ENCODE results near the gene S100A12.

The S100A12 gene

GRCh38 chr1:153360592-153361479, 14.6 kb downstream of the S100A12 start:
- H3K4me3 ChIP-seq (replicated peaks in 1 of 2; ENCODE audit: low read depth in 2 of 2, low read length in 2 of 2) = no peak overlapping the region
- TF ChIP-seq CTCF (IDR thresholded peaks at IDR 0.05; ENCODE audit: low read depth, low read length) = no peak
- no peak for DNase-seq (ENCODE audit: low read depth in 2 of 2)

- TF ChIP-seq CTCF (IDR thresholded peaks at IDR 0.05; ENCODE audit: low read depth, low read length) = no peak
- H3K4me3 ChIP-seq (replicated peaks in 1 of 2; ENCODE audit: low read depth in 2 of 2, low read length in 2 of 2) = no peak overlapping the region
- DNase-seq (ENCODE audit: low read depth in 2 of 2) = no peak
These were observed 15.2 kb downstream of the S100A12 start for GRCh38 chr1:153360190-153360589.

- DNase-seq (ENCODE audit: low read depth in 2 of 2) = no peak
- H3K4me3 ChIP-seq (replicated peaks in 1 of 2; ENCODE audit: low read depth in 2 of 2, low read length in 2 of 2) = no peak overlapping the region
- TF ChIP-seq CTCF (IDR thresholded peaks at IDR 0.05; ENCODE audit: low read depth, low read length) = no peak
These were observed 16.2 kb downstream of the S100A12 start for GRCh38 chr1:153359241-153359640.

GRCh38 chr1:153358691-153358975, 16.8 kb downstream of the S100A12 start:
- no peak for DNase-seq (ENCODE audit: low read depth in 2 of 2)
- no peak for TF ChIP-seq CTCF (IDR thresholded peaks at IDR 0.05; ENCODE audit: low read depth, low read length)
- H3K4me3 ChIP-seq (replicated peaks in 1 of 2; ENCODE audit: low read depth in 2 of 2, low read length in 2 of 2) = no peak overlapping the region

GRCh38 chr1:153357853-153358690, 17.3 kb downstream of the S100A12 start, which contains the start of gene S100A9:
Gene S100A9, plus strand, starts transcription at chr1:153357854. Its CDS starts 430 bp downstream, at chr1:153358284.
- H3K4me3 ChIP-seq (replicated peaks in 1 of 2; ENCODE audit: low read depth in 2 of 2, low read length in 2 of 2) = no peak within 1 kb of the TSS
- no peak for TF ChIP-seq CTCF (IDR thresholded peaks at IDR 0.05; ENCODE audit: low read depth, low read length)
- DNase-seq (ENCODE audit: low read depth in 2 of 2) = no peak

- no peak for DNase-seq (ENCODE audit: low read depth in 2 of 2)
- H3K4me3 ChIP-seq (replicated peaks in 1 of 2; ENCODE audit: low read depth in 2 of 2, low read length in 2 of 2) = no peak overlapping the region
- TF ChIP-seq CTCF (IDR thresholded peaks at IDR 0.05; ENCODE audit: low read depth, low read length) = no peak
These were observed 18.2 kb downstream of the S100A12 start for GRCh38 chr1:153357076-153357852.

All from cardiac fibroblast (primary cell).